SKM-1 (cell line): ENCODE data around the gene TRIO.
A peak's percentile ranks its signal among the peaks of the same experiment; 100 is the strongest.

Experiments
- DNase-seq: peaks from one replicate; lab custom pipeline; 2025; ENCODE audit not compliant: unreplicated experiment; lab: John Stamatoyannopoulos, UW

TRIO gene

DNA sequence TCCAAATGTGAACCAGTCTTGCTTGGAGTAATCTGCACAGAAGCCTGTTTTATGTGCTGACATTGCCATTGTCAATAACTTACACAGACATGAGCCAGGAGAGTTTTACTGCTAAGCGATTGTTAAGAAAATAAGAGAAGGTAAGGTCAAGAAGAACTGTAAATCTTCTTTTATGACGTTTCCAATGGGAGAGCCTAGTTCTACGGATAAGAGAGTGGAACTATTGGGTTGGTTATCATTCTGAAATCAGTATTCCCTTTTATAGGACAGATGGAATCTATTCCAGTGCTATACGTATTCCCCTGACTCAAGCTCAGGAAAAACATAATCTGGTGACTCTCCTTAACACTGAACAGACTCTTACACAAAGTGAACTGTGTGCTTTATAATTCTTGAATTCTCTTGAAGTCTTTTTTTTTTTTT, 300.5 kb downstream of the TRIO start:
- DNase-seq, result no peak

DNA sequence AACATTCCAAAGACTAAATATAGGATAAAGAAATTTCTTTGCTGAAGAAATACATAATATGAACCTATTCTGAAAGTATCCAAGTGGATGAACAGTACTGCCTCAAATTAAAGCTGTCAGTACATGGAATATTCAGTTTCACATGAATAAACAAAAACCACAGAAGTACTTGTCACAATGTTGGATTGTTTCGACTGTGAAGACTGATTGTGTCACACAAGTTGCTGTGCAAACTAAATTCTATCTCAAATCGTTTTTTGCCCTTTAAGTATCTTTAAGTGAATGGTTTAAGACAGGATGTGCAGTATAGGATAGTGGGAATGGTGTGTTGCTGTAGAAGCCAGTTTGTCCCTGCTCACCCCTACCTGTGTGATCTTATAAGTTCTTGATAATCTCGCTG, 301.0 kb downstream of the TRIO start:
- no peak for DNase-seq

DNA sequence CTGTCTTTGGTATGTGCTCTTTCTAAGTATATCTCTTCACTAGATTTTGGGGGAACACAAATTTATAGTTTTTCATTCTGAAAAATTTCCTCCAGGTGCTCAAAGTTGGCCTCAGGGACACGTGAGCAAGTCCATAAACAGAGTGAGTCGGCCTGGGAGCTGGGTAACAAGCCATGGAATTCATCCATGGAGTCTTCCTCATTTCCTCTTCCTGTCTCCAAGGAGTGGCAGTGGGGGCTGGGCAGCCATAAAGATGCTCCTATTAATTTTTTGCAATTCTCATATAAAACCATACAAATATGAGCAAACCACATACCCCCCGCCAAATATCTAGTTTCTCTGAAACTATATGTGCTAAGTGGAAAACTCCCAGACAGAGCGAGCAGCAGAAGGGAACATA, 301.9 kb downstream of the TRIO start:
- DNase-seq, result no peak

GRCh38 chr5:14445576-14446290, 302.6 kb downstream of the TRIO start:
- peak; percentile 10 for DNase-seq

- DNase-seq, result no peak
These were observed 305.1 kb downstream of the TRIO start for GRCh38 chr5:14447958-14448911.

DNA sequence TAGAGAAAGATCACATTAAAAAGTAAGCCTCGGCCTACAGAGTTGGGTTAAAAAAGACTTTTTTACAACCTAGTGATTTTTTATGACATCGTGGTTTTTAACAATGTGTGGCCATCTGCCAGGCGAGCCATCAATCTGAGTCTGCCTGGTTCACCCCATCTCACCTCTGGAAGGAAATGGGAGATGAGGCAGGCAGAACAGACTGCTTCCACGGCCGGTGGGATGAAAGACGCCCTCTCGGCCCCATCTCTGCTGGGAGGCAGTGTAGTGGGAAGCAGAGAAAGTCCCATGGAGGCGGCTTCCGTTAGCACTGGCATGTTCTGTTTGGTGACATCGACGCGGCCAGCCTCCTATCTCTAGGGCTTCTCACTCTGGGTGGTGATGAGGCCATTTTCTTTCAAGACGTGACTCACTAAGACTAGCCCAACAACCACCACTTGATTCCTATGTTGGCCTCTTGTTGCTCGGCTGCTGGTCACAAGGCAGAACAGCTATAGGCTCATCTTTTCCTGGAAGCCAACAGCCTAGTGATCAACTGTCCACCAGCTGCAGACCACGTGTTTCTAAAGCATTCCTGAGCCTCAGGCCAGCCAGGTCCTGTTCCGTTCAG, 306.0 kb downstream of the TRIO start:
- no peak for DNase-seq

- DNase-seq, result no peak
These were observed 306.9 kb downstream of the TRIO start for GRCh38 chr5:14450018-14450524.

- no peak for DNase-seq
These were observed 307.6 kb downstream of the TRIO start for GRCh38 chr5:14450742-14451141.

DNA sequence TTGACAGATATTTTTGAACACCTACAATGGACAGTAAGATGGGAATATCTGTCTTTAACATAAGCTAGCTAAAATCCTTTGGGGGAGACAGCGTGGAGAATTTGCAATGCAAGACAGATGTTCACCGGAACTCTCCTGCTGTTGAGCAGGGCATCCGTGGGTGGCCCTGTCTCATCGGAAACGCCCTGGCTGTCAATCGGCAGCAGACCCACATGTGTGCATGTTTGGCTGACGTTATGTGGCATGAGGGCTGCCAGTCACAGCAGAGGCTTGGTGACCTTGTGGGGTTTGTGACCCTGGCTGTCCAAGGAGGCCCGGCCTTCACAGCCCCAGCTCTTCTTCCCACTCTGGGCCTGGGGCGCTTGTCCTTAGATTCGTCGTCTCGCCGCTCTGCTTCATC, 308.7 kb downstream of the TRIO start:
- DNase-seq, result no peak

- no peak for DNase-seq
These were observed 309.7 kb downstream of the TRIO start for GRCh38 chr5:14452685-14453454.

DNA sequence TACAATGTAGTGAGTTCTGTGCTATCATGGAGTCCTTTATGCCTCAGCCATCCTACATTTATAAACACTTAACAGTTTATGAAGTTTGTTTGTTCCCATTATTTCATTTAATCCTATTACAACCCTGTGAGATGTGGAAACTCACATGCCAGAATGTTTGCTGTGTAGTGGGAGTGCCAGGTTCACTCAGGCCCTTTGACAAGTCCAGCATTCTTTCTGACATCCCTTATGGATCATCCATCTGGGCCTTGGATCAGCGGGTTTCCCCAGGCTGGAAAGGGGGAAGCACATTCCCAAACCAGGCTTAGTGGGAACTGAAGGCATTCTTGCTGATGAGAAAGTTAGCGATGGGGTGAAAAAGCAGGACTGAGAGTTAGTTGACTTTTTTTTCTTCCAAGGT, 310.3 kb downstream of the TRIO start:
- DNase-seq, result no peak

GRCh38 chr5:14455814-14456321, 312.7 kb downstream of the TRIO start:
- no peak for DNase-seq

DNA sequence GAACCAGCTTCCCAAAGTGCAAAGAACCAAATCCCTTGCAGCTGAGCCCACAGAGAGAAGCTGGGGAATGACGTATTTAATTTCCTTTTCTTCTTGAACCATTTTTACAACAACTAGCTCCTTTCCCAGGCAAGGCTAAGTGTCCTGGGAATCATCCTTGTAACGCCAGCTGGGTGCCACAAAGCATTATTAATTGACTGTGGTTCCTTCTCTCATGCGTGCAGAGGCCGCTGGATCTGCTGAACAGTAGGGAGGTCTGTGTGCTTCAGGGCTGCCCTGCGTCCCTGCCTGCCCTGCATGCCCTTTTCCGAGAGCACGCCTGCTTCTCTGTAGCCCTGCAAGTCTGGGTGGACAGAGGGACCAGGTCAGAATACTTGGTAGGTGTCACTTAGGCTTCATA, 314.3 kb downstream of the TRIO start:
- no peak for DNase-seq

GRCh38 chr5:14458414-14458813, 315.3 kb downstream of the TRIO start:
- no peak for DNase-seq

DNA sequence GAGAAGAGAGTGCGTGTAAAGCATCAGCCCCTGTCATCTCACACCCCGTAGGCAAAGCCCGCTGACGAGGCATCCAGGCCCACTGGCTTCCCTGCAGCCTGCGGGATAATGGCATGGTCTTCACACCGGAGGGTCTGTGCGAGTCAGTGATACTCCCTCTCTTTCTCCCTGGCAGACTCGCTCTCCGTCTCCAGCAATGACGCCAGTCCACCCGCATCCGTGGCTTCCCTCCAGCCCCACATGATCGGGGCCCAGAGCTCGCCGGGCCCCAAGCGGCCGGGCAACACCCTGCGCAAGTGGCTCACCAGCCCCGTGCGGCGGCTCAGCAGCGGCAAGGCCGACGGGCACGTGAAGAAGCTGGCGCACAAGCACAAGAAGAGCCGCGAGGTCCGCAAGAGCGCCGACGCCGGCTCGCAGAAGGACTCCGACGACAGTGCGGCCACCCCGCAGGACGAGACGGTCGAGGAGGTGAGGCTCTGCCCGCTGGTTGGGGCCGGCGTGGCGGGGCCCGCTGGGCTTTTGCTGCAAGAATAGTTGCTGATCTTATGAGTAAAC, 317.8 kb downstream of the TRIO start:
- DNase-seq, result no peak

GRCh38 chr5:14462681-14463080, 319.5 kb downstream of the TRIO start:
- no peak for DNase-seq

GRCh38 chr5:14463629-14464028, 320.5 kb downstream of the TRIO start:
- DNase-seq, result peak; percentile 22

DNA sequence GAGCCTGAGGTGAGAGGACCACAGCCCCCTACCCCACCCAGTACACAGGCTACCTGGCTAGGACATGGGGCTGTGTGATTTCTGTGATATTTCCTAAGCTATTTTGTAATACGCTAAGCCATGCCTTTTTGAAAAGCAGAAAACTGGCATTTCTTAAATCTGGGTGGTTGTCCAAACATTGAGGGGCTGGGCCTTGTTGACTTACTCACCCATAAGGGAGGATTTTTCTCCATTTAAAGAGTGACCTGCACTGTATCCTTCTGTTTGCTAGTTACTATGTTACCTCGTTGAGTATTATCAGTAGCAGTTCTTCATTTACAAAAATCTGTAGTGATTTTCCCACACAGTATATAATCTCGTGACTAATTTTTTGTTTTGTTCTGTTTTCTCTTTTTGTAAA, 321.0 kb downstream of the TRIO start:
- no peak for DNase-seq

DNA sequence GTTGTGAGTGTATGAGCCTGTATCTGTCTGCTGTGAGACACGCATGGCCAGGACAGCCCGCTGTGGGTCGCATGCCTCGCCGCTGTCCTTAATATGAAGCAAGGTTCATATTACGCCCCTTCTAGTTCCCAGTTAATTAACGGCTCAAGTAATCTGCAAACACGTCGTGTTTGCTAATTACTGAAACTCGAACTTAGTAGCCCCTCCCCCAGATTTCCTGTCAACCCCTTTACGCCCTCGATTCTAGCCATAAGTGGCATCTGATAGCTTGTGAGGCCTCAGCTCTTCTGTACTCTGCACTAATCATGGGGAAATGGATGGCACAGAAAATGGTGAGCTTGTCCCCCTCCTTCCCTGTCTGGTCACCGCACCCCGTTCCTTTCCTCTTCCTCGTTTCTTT, 321.5 kb downstream of the TRIO start:
- DNase-seq, result no peak

DNA sequence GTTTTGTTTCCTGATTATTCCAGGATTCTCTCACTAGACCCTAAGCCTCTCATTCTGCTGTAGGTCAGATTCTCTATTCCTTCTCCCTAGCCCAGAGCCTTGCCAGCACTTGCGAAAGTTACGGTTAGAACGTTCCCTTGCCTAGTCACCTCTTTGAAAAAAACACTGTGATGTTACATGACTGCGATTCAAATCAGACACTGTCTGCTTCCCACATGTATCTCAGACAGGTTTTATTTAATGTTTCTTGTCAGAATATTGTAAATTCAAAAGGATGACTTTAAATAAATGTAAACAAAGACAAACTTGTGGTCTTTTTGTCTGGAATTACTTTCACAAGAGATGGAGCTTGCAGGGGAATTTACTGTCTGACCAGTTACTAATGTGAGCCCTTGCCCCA, 322.0 kb downstream of the TRIO start:
- no peak for DNase-seq
